ENCODE results near the gene SLC51A.

DNA sequence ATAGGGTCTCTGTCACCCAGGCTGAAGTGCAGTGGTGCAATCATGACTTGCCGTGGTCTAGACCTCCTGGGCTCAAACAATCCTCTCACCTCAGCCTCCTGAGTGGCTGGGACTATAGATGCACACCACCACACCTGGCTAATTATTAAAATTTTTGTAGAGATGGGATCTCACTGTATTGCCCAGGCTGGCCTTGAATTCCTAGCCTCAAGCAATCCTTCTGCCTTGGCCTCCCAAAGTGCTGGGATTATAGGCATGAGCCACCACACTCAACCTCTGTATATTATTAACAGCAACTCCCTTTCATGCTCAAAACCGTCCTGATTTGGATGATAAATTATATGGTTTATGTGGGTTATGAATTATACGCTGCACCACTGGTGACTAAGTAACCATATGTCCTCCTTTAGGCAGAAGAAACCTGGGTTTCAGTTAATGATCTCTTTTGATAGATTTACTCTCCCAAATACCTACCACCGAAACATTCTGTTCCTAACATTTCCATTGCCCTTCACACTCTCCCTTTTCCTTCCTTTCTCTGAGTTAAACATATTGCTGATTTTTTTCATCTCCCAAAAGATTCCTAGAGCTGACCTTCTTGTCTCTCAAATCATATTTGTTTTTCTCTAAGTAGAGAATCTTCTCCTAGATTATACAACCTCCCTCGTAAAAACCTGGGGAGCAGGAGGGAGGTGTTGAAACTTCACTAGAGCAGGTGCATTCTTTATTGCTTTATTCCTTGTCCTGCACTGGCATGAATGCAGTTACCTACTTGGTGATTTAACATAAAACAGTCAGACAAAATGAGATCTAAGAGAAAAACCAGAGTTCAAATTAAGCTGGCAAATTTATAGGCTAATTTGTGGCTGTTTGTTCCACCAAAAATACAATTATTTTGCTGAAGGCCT, 38.3 kb downstream of the SLC51A start:
- TF ChIP-seq TAF7 (optimal IDR thresholded peaks at IDR 0.05; ENCODE audit: borderline replicate concordance, low read depth, low read length) (no peak), POLR2A (IDR thresholded peaks at IDR 0.05; ENCODE audit: control extremely low read depth in 1 of 2, low read depth in 2 of 2, low read length in 2 of 2) (no peak), SUZ12 (IDR thresholded peaks at IDR 0.05; ENCODE audit: low read length) (no peak), SRF (IDR thresholded peaks at IDR 0.05; ENCODE audit: low read depth, low read length) (no peak), HDAC2 (IDR thresholded peaks at IDR 0.05; ENCODE audit: borderline replicate concordance in 1 of 2, low read depth in 2 of 2, low read length in 2 of 2) (no peak)
- TF ChIP-seq, protein P1, sequence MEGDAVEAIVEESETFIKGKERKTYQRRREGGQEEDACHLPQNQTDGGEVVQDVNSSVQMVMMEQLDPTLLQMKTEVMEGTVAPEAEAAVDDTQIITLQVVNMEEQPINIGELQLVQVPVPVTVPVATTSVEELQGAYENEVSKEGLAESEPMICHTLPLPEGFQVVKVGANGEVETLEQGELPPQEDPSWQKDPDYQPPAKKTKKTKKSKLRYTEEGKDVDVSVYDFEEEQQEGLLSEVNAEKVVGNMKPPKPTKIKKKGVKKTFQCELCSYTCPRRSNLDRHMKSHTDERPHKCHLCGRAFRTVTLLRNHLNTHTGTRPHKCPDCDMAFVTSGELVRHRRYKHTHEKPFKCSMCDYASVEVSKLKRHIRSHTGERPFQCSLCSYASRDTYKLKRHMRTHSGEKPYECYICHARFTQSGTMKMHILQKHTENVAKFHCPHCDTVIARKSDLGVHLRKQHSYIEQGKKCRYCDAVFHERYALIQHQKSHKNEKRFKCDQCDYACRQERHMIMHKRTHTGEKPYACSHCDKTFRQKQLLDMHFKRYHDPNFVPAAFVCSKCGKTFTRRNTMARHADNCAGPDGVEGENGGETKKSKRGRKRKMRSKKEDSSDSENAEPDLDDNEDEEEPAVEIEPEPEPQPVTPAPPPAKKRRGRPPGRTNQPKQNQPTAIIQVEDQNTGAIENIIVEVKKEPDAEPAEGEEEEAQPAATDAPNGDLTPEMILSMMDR (IDR thresholded peaks at IDR 0.05; ENCODE audit: control extremely low read depth in 1 of 3, insufficient read depth in 1 of 3, low read depth in 1 of 3, low read length in 3 of 3) = no peak
